HepG2 (cell line): ENCODE results near the gene RCC1. TPM values are rescaled to one million over a fixed set of nuclear protein-coding genes. Genes with fewer than 3 reads are reported as not detected.

Experiments
- ARID4A ChIP-seq: sonication (generic); formaldehyde crosslinking; IDR thresholded peaks from 2 replicates; pipeline ENCODE4 v1.5.0; 2020; ENCODE audit warnings: mild to moderate bottlenecking, missing genetic modification reagents, borderline replicate concordance
- BRF2 ChIP-seq: sonication (generic); formaldehyde crosslinking; IDR thresholded peaks from 2 replicates; pipeline ENCODE4 v1.8.1; 2022; ENCODE audit warnings: mild to moderate bottlenecking, missing genetic modification reagents
- GLMP ChIP-seq: sonication (generic); formaldehyde crosslinking; IDR thresholded peaks from 2 replicates; pipeline ENCODE4 v1.9.0; 2021; ENCODE audit warnings: missing genetic modification reagents, mild to moderate bottlenecking, borderline replicate concordance
- GTF2F1 ChIP-seq: fragments of 150-350 bp; IDR thresholded peaks from 2 replicates; pipeline ENCODE4 v1.6.1; 2014; ENCODE audit warnings: low read length
- IRX3 ChIP-seq: sonication (generic); formaldehyde crosslinking; IDR thresholded peaks from 2 replicates; pipeline ENCODE4 v1.8.1; 2023; ENCODE audit warnings: mild to moderate bottlenecking, low read depth, missing genetic modification reagents, borderline replicate concordance
- KDM5A ChIP-seq: fragments of 200-600 bp; sonication (generic); IDR thresholded peaks from 2 replicates; pipeline ENCODE4 v1.7.0; 2018; ENCODE audit warnings: antibody characterized with exemption, mild to moderate bottlenecking, low read length, borderline replicate concordance
- MEF2D ChIP-seq: sonication (generic); formaldehyde crosslinking; IDR thresholded peaks from 2 replicates; pipeline ENCODE4 v1.5.1; 2020; ENCODE audit warnings: mild to moderate bottlenecking, missing genetic modification reagents
- MXD3 ChIP-seq: IDR thresholded peaks from 2 replicates; pipeline ENCODE4 v1.6.1; 2016; ENCODE audit warnings: mild to moderate bottlenecking, missing biosample characterization, missing genetic modification reagents
- REL ChIP-seq: sonication (generic); formaldehyde crosslinking; conservative IDR thresholded peaks from 2 replicates; pipeline ENCODE4 v1.8.0; 2022; ENCODE audit warnings: mild to moderate bottlenecking, missing genetic modification reagents, moderate library complexity
- TEAD3 ChIP-seq: optimal IDR thresholded peaks from 2 replicates; pipeline ENCODE3; 2016; ENCODE audit warnings: borderline replicate concordance
- ZNF546 ChIP-seq: sonication (generic); formaldehyde crosslinking; conservative IDR thresholded peaks from 2 replicates; pipeline ENCODE4 v1.8.1; 2023; ENCODE audit warnings: mild to moderate bottlenecking, missing genetic modification reagents
- ZNF629 ChIP-seq: sonication (generic); formaldehyde crosslinking; conservative IDR thresholded peaks from 2 replicates; pipeline ENCODE4 v1.5.0; 2020; ENCODE audit warnings: missing genetic modification reagents
- ZNF770 ChIP-seq: sonication (generic); formaldehyde crosslinking; IDR thresholded peaks from 2 replicates; pipeline ENCODE4 v1.5.0; 2020; ENCODE audit warnings: mild to moderate bottlenecking, missing genetic modification reagents
- ZNF780A ChIP-seq: sonication (generic); formaldehyde crosslinking; IDR thresholded peaks from 2 replicates; pipeline ENCODE4 v1.8.0; 2022; ENCODE audit warnings: mild to moderate bottlenecking, missing genetic modification reagents, moderate library complexity
- ZNF792 ChIP-seq: IDR thresholded peaks from 2 replicates; pipeline ENCODE4 v1.6.1; 2016
- ZNF883 ChIP-seq: sonication (generic); formaldehyde crosslinking; IDR thresholded peaks from 2 replicates; pipeline ENCODE4 v1.5.1; 2020; ENCODE audit warnings: mild to moderate bottlenecking, missing genetic modification reagents; ENCODE audit errors: not compliant biosample characterization
- ZXDC ChIP-seq: sonication (generic); formaldehyde crosslinking; IDR thresholded peaks from 2 replicates; pipeline ENCODE4 v1.5.0; 2020; ENCODE audit warnings: mild to moderate bottlenecking, missing genetic modification reagents
- polyA plus RNA-seq, 8 experiments: library from polyadenylated mRNA; depleted of rRNA in 3 of 8; stranded (reverse) in 7 of 8; unstranded in 1 of 8; fragments of >200 nt; fragmentation: Illumina TruSeq in 4 of 8; extraction: Trizol in 4 of 8; gene quantifications; 2 replicates each; pipeline versions ENCODE4 v1.2.1 to v1.2.3, GENCODE V29; 2011 to 2016; ENCODE audit warnings: low read depth in 4 of 8, missing spikeins in 1 of 8, mixed read lengths in 1 of 8; ENCODE audit not compliant: insufficient read depth in 1 of 8
- total RNA-seq, 5 experiments: library from RNA; depleted of rRNA; stranded (reverse); fragments of >200 nt; fragmentation: Illumina TruSeq; extraction: Trizol; gene quantifications; 2 replicates each; pipeline ENCODE4 v1.2.3, GENCODE V29; 2016; ENCODE audit warnings: low read depth in 1 of 5

RCC1 gene
- total and polyA plus RNA-seq, 2 of the 13 experiments (the other 11 are each of a cell fraction or from before 2014, with no cell fraction given) = 47.2 to 80.8 TPM

GRCh38 chr1:28507247-28507645, 1.4 kb downstream of the RCC1 start (continued):
- TF ChIP-seq ZNF792 (CRISPR knock-in tag) (no peak), MXD3 (CRISPR knock-in tag) (no peak), ZNF883 (CRISPR knock-in tag) (no peak), ZNF629 (CRISPR knock-in tag) (no peak), IRX3 (CRISPR knock-in tag) (no peak), ARID4A (CRISPR knock-in tag) (no peak), ZNF780A (CRISPR knock-in tag) (no peak), ZNF546 (no peak), REL (CRISPR knock-in tag) (no peak), TEAD3 (CRISPR knock-in tag) (no peak), GTF2F1 (no peak), BRF2 (CRISPR knock-in tag) (no peak), ZNF770 (CRISPR knock-in tag) (no peak), KDM5A (0 out of 2 replicates have a peak, but pooled peaks have one; percentile 2), ZXDC (CRISPR knock-in tag) (no peak), MEF2D (CRISPR knock-in tag) (no peak), GLMP (CRISPR knock-in tag) (no peak)
